H1 (cell line): ENCODE data around the gene PNPLA3. TPM values are rescaled to one million over a fixed set of nuclear protein-coding genes. Genes with fewer than 3 reads are reported as not detected.

ENCODE experiments used
- CTCF ChIA-PET: fragments of 300-600 bp; sonication (Branson Sonifier 250); formaldehyde crosslinking; loops from one replicate; lab custom pipeline; 2021; ENCODE audit not compliant: partially characterized antibody; lab: Charles Lee
- POLR2A ChIA-PET: fragments of 300-600 bp; sonication (Branson Sonifier 250); formaldehyde crosslinking; loops from one replicate; lab custom pipeline; 2021; ENCODE audit warnings: inconsistent platforms; ENCODE audit not compliant: partially characterized antibody; lab: Charles Lee
- DNase-seq, 2 experiments: peaks; one replicate each; pipeline versions ENCODE4 v3.0.0 to v3.0.0-alpha.2; 2010 to 2022; ENCODE audit warnings: low spot score in 2 of 2, low read depth in 1 of 2, mixed read lengths in 1 of 2
- FAIRE-seq: peaks from 2 replicates; lab custom pipeline; 2011; peaks lifted over from hg19 to GRCh38; lab: Jason Lieb, UNC
- H2AFZ ChIP-seq: 2 replicates; pipeline ENCODE4 v1.8.1; 2012; ENCODE audit warnings: low read length, inconsistent platforms
- H2AK5ac ChIP-seq: 2 replicates; pipeline ENCODE4 v1.6.1; 2013; ENCODE audit warnings: low read depth, low read length
- H2BK120ac ChIP-seq: replicated peaks from 2 replicates; pipeline ENCODE3; 2013; ENCODE audit warnings: low read depth, low read length, inconsistent platforms
- H2BK12ac ChIP-seq: 2 replicates; pipeline ENCODE4 v1.6.1; 2013; ENCODE audit warnings: low read depth, low read length
- H2BK15ac ChIP-seq: 2 replicates; pipeline ENCODE4 v1.6.1; 2013; ENCODE audit warnings: low read length
- H2BK20ac ChIP-seq: 2 replicates; pipeline ENCODE4 v1.6.1; 2013; ENCODE audit warnings: low read length
- H2BK5ac ChIP-seq: 2 replicates; pipeline ENCODE4 v1.6.1; 2013; ENCODE audit warnings: low read depth, low read length
- H3K14ac ChIP-seq: 2 replicates; pipeline ENCODE4 v1.6.1; 2013; ENCODE audit warnings: inconsistent platforms; ENCODE audit not compliant: insufficient read length
- H3K18ac ChIP-seq: 2 replicates; pipeline ENCODE4 v1.6.1; 2013; ENCODE audit warnings: low read length; ENCODE audit errors: extremely low read depth
- H3K23ac ChIP-seq: 2 replicates; pipeline ENCODE4 v1.6.1; 2013; ENCODE audit warnings: inconsistent platforms; ENCODE audit not compliant: insufficient read length
- H3K23me2 ChIP-seq: 2 replicates; pipeline ENCODE4 v1.6.1; 2013; ENCODE audit warnings: low read depth, low read length
- H3K27ac ChIP-seq: 2 replicates; pipeline ENCODE4 v1.6.1; 2011; ENCODE audit warnings: low read depth, low read length, inconsistent platforms
- H3K27me3 ChIP-seq, 4 experiments: replicated peaks in 1 of 4; 1 replicate in 1 of 4; 2 replicates in 3 of 4; pipeline versions ENCODE4 v1.6.1 to v1.8.1; 2011 to 2013; ENCODE audit warnings: low read length in 3 of 4, mild to moderate bottlenecking in 3 of 4, inconsistent platforms in 2 of 4, mixed read lengths in 2 of 4, moderate library complexity in 1 of 4; ENCODE audit not compliant: control insufficient read depth in 3 of 4, insufficient read depth in 3 of 4; ENCODE audit errors: extremely low read depth in 1 of 4
- H3K36me3 ChIP-seq, 4 experiments: 2 replicates each; pipeline versions ENCODE4 v1.6.1 to v1.8.1; 2011 to 2013; ENCODE audit warnings: mild to moderate bottlenecking in 4 of 4, low read length in 3 of 4, moderate library complexity in 2 of 4, control low read depth in 1 of 4, inconsistent platforms in 1 of 4; ENCODE audit not compliant: insufficient read depth in 4 of 4, control insufficient read depth in 2 of 4
- H3K4ac ChIP-seq: replicated peaks from 2 replicates; pipeline ENCODE3; 2013; ENCODE audit warnings: low read length, low read depth, mixed read lengths, inconsistent platforms; ENCODE audit not compliant: insufficient read length
- H3K4me1 ChIP-seq, 4 experiments: replicated peaks in 1 of 4; 1 replicate in 1 of 4; 2 replicates in 3 of 4; pipeline versions ENCODE4 v1.6.1 to v1.8.1; 2011 to 2013; ENCODE audit warnings: low read length in 3 of 4, inconsistent platforms in 2 of 4, mixed read lengths in 1 of 4; ENCODE audit not compliant: insufficient read depth in 4 of 4, control insufficient read depth in 3 of 4
- H3K4me2 ChIP-seq, 2 experiments: 2 replicates each; pipeline versions ENCODE4 v1.6.1 to v1.8.1; 2011 to 2013; ENCODE audit warnings: low read depth in 2 of 2, low read length in 2 of 2, control low read depth in 1 of 2, inconsistent platforms in 1 of 2, mild to moderate bottlenecking in 1 of 2; ENCODE audit not compliant: insufficient read depth in 1 of 2
- H3K4me3 ChIP-seq, 4 experiments: fragments of 200-600, 300-600 bp in 1 of 4; sonication (generic), shearing (Covaris generic), sonication (Bioruptor Twin) in 1 of 4; 2 replicates each; pipeline versions ENCODE4 v1.5.1 to v1.8.1; 2011 to 2016; ENCODE audit warnings: low read length in 4 of 4, low read depth in 3 of 4, control low read depth in 2 of 4, inconsistent platforms in 2 of 4, mild to moderate bottlenecking in 2 of 4, mixed read lengths in 1 of 4, moderate library complexity in 1 of 4; ENCODE audit not compliant: insufficient read depth in 2 of 4; ENCODE audit errors: extremely low read depth in 1 of 4
- H3K56ac ChIP-seq: replicated peaks from 2 replicates; pipeline ENCODE3; 2013; ENCODE audit warnings: low read depth, mild to moderate bottlenecking, mixed read lengths, low read length, inconsistent platforms; ENCODE audit not compliant: insufficient read length
- H3K79me1 ChIP-seq: 2 replicates; pipeline ENCODE4 v1.6.1; 2013; ENCODE audit warnings: low read depth, low read length, control low read depth
- H3K79me2 ChIP-seq, 2 experiments: 2 replicates each; pipeline versions ENCODE4 v1.6.1 to v1.8.1; 2012 to 2013; ENCODE audit warnings: low read length in 2 of 2, mild to moderate bottlenecking in 2 of 2, inconsistent platforms in 1 of 2; ENCODE audit not compliant: insufficient read depth in 2 of 2, control insufficient read depth in 1 of 2
- H3K9ac ChIP-seq, 4 experiments: replicated peaks in 1 of 4; 1 replicate in 1 of 4; 2 replicates in 3 of 4; pipeline versions ENCODE4 v1.6.1 to v1.8.1; 2011 to 2013; ENCODE audit warnings: low read depth in 3 of 4, low read length in 3 of 4, control low read depth in 2 of 4, mild to moderate bottlenecking in 2 of 4, moderate library complexity in 2 of 4, inconsistent platforms in 1 of 4; ENCODE audit errors: extremely low read depth in 1 of 4
- H3K9me3 ChIP-seq, 2 experiments: 2 replicates each; pipeline versions ENCODE4 v1.6.1 to v1.8.1; 2012 to 2013; ENCODE audit warnings: mild to moderate bottlenecking in 2 of 2, moderate library complexity in 2 of 2, control low read depth in 1 of 2, inconsistent platforms in 1 of 2, low read depth in 1 of 2, low read length in 1 of 2, mixed read lengths in 1 of 2; ENCODE audit not compliant: insufficient read depth in 2 of 2
- H4K20me1 ChIP-seq, 2 experiments: replicated peaks in 1 of 2; 2 replicates each; pipeline versions ENCODE3 to v1.8.1; 2011 to 2013; ENCODE audit warnings: inconsistent platforms in 2 of 2, low read length in 2 of 2, mild to moderate bottlenecking in 1 of 2; ENCODE audit not compliant: insufficient read depth in 2 of 2, control insufficient read depth in 1 of 2
- H4K5ac ChIP-seq: 2 replicates; pipeline ENCODE4 v1.6.1; 2013; ENCODE audit warnings: low read length, low read depth, mixed read lengths, inconsistent platforms; ENCODE audit not compliant: insufficient read length
- H4K8ac ChIP-seq: 2 replicates; pipeline ENCODE4 v1.8.0; 2013; ENCODE audit warnings: mild to moderate bottlenecking, moderate library complexity, low read length, inconsistent platforms; ENCODE audit not compliant: insufficient read depth; ENCODE audit errors: extremely low read depth
- H4K91ac ChIP-seq: replicated peaks from 2 replicates; pipeline ENCODE3; 2013; ENCODE audit warnings: low read length, mixed read lengths, inconsistent platforms; ENCODE audit not compliant: insufficient read length
- EZH2 ChIP-seq: fragments of 200-600 bp; sonication (generic); IDR thresholded peaks from 2 replicates; pipeline ENCODE4 v1.7.1; 2012; ENCODE audit warnings: low read depth, mild to moderate bottlenecking, moderate library complexity, low read length, inconsistent platforms; ENCODE audit not compliant: severe bottlenecking
- KDM1A ChIP-seq: fragments of 200-600, 300-600 bp; sonication (generic); IDR thresholded peaks from 2 replicates; pipeline ENCODE4 v1.7.1; 2016; ENCODE audit warnings: mild to moderate bottlenecking, low read length, borderline replicate concordance
- KDM4A ChIP-seq: IDR thresholded peaks from one replicate; pipeline ENCODE4 v1.7.1; 2012; ENCODE audit warnings: low read depth, mild to moderate bottlenecking, moderate library complexity, low read length, inconsistent platforms; ENCODE audit not compliant: severe bottlenecking
- WGBS, 2 experiments: shearing (Covaris generic) in 1 of 2; methylation state at CpG; one replicate each; pipeline versions ENCODE4 v1.1.6 to v1.1.7; 2013 to 2015; ENCODE audit warnings: low lambda C conversion rate in 2 of 2, mixed read lengths in 2 of 2, inconsistent platforms in 1 of 2, low coverage in 1 of 2, missing lambda C conversion rate in 1 of 2; ENCODE audit not compliant: insufficient replicate concordance in 2 of 2, insufficient coverage in 1 of 2, insufficient read length in 1 of 2; ENCODE audit errors: extremely low coverage in 1 of 2, missing lambda C conversion rate in 1 of 2; 5-methylcytosine and 5-hydroxymethylcytosine counted together
- polyA plus RNA-seq, 7 experiments: library from polyadenylated mRNA; depleted of rRNA in 3 of 7; stranded (reverse) in 5 of 7; unstranded in 2 of 7; fragments of >200 nt in 5 of 7; fragments of 200-250 nt in 2 of 7; gene quantifications; 1 replicate in 5 of 7; 2 replicates in 1 of 7; 4 replicates in 1 of 7; pipeline versions ENCODE4 v1.2.1 to v1.2.3, GENCODE V29; 2011 to 2013; ENCODE audit warnings: missing spikeins in 2 of 7, mixed read lengths in 2 of 7
- total RNA-seq: library from RNA; stranded (reverse); fragmentation: NEBNext Ultra II Directional; extraction: Animal tissue kit (Norgen Biotek cat#: 25700); gene quantifications from 2 replicates; pipeline ENCODE4 v1.2.1, GENCODE V29; 2021
- TF ChIP-seq, protein P1 (sequence below): IDR thresholded peaks from 2 replicates; pipeline ENCODE4 v1.6.1; 2012; ENCODE audit warnings: inconsistent platforms

Gene PNPLA3
- total and polyA plus RNA-seq, 2 of the 8 experiments (the other 6 are each of a cell fraction or from before 2014, with no cell fraction given), result 17.5 to 23.4 TPM

DNA sequence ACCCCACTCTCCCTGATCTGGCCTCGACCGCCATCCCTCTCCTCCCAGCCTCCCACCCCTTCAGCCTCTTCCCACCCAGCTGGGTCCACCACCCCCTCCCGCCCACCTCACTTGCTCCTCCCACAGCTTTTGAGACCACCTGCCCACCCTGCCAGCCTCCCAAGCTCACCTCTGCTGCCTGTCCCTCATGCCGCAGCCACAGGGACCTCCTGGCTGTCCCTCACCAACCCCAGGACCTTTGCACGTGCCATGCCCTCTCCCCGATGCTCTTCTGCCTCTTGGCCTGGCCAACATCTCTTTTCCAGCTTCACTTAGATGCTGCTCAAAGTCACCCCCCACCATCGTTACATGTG, 38.3 kb upstream of the PNPLA3 start:
- Histone ChIP-seq H3K9ac (no peak overlapping the region), H3K4me2 (no peak overlapping the region), H3K9me3 (no peaks in the 10 kb centered on the region), H4K8ac (no peak overlapping the region), H4K5ac (no peak overlapping the region), H3K56ac (no peak overlapping the region), H2BK20ac (no peak overlapping the region), H3K23ac (no peak overlapping the region), H3K4me1 (peaks cover 0 to 3% (median 1%) of the 10 kb centered on the region in 4 experiments; a peak in 1 of 7 replicates), H2BK15ac (no peak overlapping the region), H2BK120ac (no peak overlapping the region), H2BK12ac (no peak overlapping the region), H3K27me3 (peaks cover 0 to under 1% (median 0%) of the 10 kb centered on the region in 4 experiments; a peak in 3 of 7 replicates), H3K4ac (no peak overlapping the region), H3K18ac (no peak overlapping the region), H2AFZ (no peak overlapping the region), H3K79me2 (no peaks in the 10 kb centered on the region), H3K23me2 (no peaks in the 10 kb centered on the region), H3K4me3 (no peak overlapping the region), H3K14ac (no peak overlapping the region), H3K27ac (no peak overlapping the region), H3K79me1 (no peaks in the 10 kb centered on the region), H4K20me1 (peaks cover 0 to 11% of the 10 kb centered on the region in 2 experiments), H2AK5ac (no peak overlapping the region), H2BK5ac (no peak overlapping the region), H3K36me3 (0 out of 8 replicates have a peak, but pooled peaks cover 0 to 2% (median 0%) of the 10 kb centered on the region in 4 experiments), H4K91ac (no peak overlapping the region)
- ChIA-PET CTCF (interaction anchor here (0.6 to 7.5 kb wide), 34 partner anchors 9 to 1241 kb away, joined by 3 to 226 read pairs (median 4); partner anchors contain the start of genes PNPLA3 and PNPLA5), POLR2A (interaction anchor here (1.4 kb wide), 1 partner anchor 10 kb away, joined by 3 read pairs; no protein-coding TSS in a partner anchor)
- WGBS, 2 experiments, result 88% methylated on average over 4 of the region's 7 CpGs; no CpG with 5 or more reads in 1 of the 2 experiments
- no peak for FAIRE-seq
- DNase-seq, result no peak
- TF ChIP-seq EZH2, result no peak
- TF ChIP-seq, protein P1, sequence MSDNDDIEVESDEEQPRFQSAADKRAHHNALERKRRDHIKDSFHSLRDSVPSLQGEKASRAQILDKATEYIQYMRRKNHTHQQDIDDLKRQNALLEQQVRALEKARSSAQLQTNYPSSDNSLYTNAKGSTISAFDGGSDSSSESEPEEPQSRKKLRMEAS, result no peak
- TF ChIP-seq KDM4A, result no peak
- TF ChIP-seq KDM1A, result no peak
